DND-41 (cell line): ENCODE measurements around the gene PPARA.

Experiments
- ATAC-seq: fragments of 200-7000 bp; cut with Tn5 transposase; 3 replicates; pipeline ENCODE4 v1.9.1; 2021; ENCODE audit warnings: low read depth; ENCODE audit not compliant: insufficient read depth
- DNase-seq: peaks from one replicate; pipeline ENCODE4 v3.0.0-alpha.2; 2020
- H2AFZ ChIP-seq: 2 replicates; pipeline ENCODE4 v1.6.0; 2012; ENCODE audit warnings: low read depth, low read length
- H3K27ac ChIP-seq: 2 replicates; pipeline ENCODE4 v1.5.1; 2012; ENCODE audit warnings: low read length, inconsistent platforms
- H3K27me3 ChIP-seq: fragments of 200-600 bp; sonication (generic); 2 replicates; pipeline ENCODE4 v1.6.0; 2012; ENCODE audit warnings: low read length, mild to moderate bottlenecking, inconsistent platforms; ENCODE audit not compliant: insufficient read depth, poor library complexity
- H3K36me3 ChIP-seq: 2 replicates; pipeline ENCODE4 v1.5.1; 2012; ENCODE audit warnings: low read length, inconsistent platforms; ENCODE audit not compliant: insufficient read depth
- H3K4me1 ChIP-seq: 2 replicates; pipeline ENCODE4 v1.5.1; 2012; ENCODE audit warnings: mild to moderate bottlenecking, low read length; ENCODE audit not compliant: insufficient read depth
- H3K4me2 ChIP-seq: 2 replicates; pipeline ENCODE4 v1.6.0; 2012; ENCODE audit warnings: mild to moderate bottlenecking, moderate library complexity, low read length, inconsistent platforms; ENCODE audit not compliant: insufficient read depth
- H3K4me3 ChIP-seq, 2 experiments: fragments of 200-600 bp in 1 of 2; shearing (Covaris generic) in 1 of 2; 2 replicates each; pipeline ENCODE4 v1.5.1; 2012 to 2016; ENCODE audit warnings: inconsistent platforms in 2 of 2, low read length in 2 of 2, mild to moderate bottlenecking in 2 of 2, low read depth in 1 of 2, moderate library complexity in 1 of 2
- H3K79me2 ChIP-seq: 2 replicates; pipeline ENCODE4 v1.6.0; 2012; ENCODE audit warnings: low read length, inconsistent platforms; ENCODE audit not compliant: insufficient read depth
- H3K9ac ChIP-seq: 2 replicates; pipeline ENCODE4 v1.6.0; 2012; ENCODE audit warnings: low read depth, mild to moderate bottlenecking, inconsistent platforms, low read length, moderate library complexity
- H3K9me3 ChIP-seq: 2 replicates; pipeline ENCODE4 v1.5.1; 2012; ENCODE audit warnings: low read length, moderate library complexity, mild to moderate bottlenecking, inconsistent platforms; ENCODE audit not compliant: insufficient read depth, severe bottlenecking
- H4K20me1 ChIP-seq: 2 replicates; pipeline ENCODE4 v1.6.0; 2012; ENCODE audit warnings: low read length; ENCODE audit not compliant: insufficient read depth
- CTCF ChIP-seq: IDR thresholded peaks from 2 replicates; pipeline ENCODE4 v1.5.1; 2012; ENCODE audit warnings: borderline replicate concordance, low read length, moderate library complexity, mild to moderate bottlenecking; ENCODE audit not compliant: poor library complexity, severe bottlenecking; ENCODE audit errors: extremely low read depth
- EZH2 ChIP-seq: IDR thresholded peaks from 3 replicates; pipeline ENCODE4 v1.6.1; 2012; ENCODE audit warnings: borderline replicate concordance, low read depth, mild to moderate bottlenecking, moderate library complexity, low read length, inconsistent platforms; ENCODE audit not compliant: severe bottlenecking

PPARA gene

GRCh38 chr22:46251266-46251665 lies 100.9 kb downstream of the PPARA start:
- no peak for TF ChIP-seq CTCF
- TF ChIP-seq EZH2: no peak
- Histone ChIP-seq H3K27me3 (no peaks in the 10 kb centered on the region), H3K4me3 (peak overlapping the region; percentile 60 to 77), H3K4me2 (peak overlapping the region; percentile 82), H3K9me3 (no peaks in the 10 kb centered on the region), H2AFZ (peak overlapping the region; percentile 77; the same call in 1 of the 2 replicates), H3K27ac (peak overlapping the region; percentile 99), H4K20me1 (no peaks in the 10 kb centered on the region), H3K79me2 (peaks cover 62% of the 10 kb centered on the region), H3K9ac (peak overlapping the region; percentile 93), H3K36me3 (no peaks in the 10 kb centered on the region; the same call in 1 of the 2 replicates), H3K4me1 (peaks cover 71% of the 10 kb centered on the region)
- ATAC-seq (no peak), DNase-seq (no peak)

- H3K4me3 ChIP-seq: peak overlapping the region; percentile 60 to 77
- peak overlapping the region; percentile 93 for H3K9ac ChIP-seq
- H4K20me1 ChIP-seq: no peaks in the 10 kb centered on the region
- peak overlapping the region; percentile 82 for H3K4me2 ChIP-seq
- no peaks in the 10 kb centered on the region for H3K27me3 ChIP-seq
- H3K27ac ChIP-seq: peak overlapping the region; percentile 99
- DNase-seq (no peak), ATAC-seq (no peak)
- no peaks in the 10 kb centered on the region for H3K9me3 ChIP-seq
- H3K36me3 ChIP-seq: no peaks in the 10 kb centered on the region; the same call in 1 of the 2 replicates
- H2AFZ ChIP-seq: no peak overlapping the region
- TF ChIP-seq EZH2: no peak
- no peak for TF ChIP-seq CTCF
- H3K79me2 ChIP-seq: peaks cover 59% of the 10 kb centered on the region
- H3K4me1 ChIP-seq: peaks cover 65% of the 10 kb centered on the region
Measured at GRCh38 chr22:46251816-46252380, 101.6 kb downstream of the PPARA start.

GRCh38 chr22:46256358-46256958 lies 106.1 kb downstream of the PPARA start:
- Histone ChIP-seq H3K4me3 (no peak overlapping the region), H3K9me3 (no peaks in the 10 kb centered on the region), H3K4me2 (no peak overlapping the region), H3K27me3 (no peaks in the 10 kb centered on the region), H3K9ac (no peak overlapping the region), H3K4me1 (peaks cover 35% of the 10 kb centered on the region), H3K36me3 (no peaks in the 10 kb centered on the region), H4K20me1 (no peaks in the 10 kb centered on the region), H3K27ac (no peak overlapping the region), H2AFZ (no peak overlapping the region), H3K79me2 (peaks cover 22% of the 10 kb centered on the region)
- no peak for TF ChIP-seq EZH2
- no peak for TF ChIP-seq CTCF
- DNase-seq (no peak), ATAC-seq (no peak)
